Epithelial cell of esophagus (primary cell): Measurements from ENCODE around the gene C5orf47.

Experiments used
- DNase-seq: peaks from one replicate; pipeline ENCODE4 v3.0.0; 2010; ENCODE audit warnings: low read depth
- H3K4me3 ChIP-seq: 2 replicates; pipeline ENCODE4 v1.5.1; 2011; ENCODE audit warnings: mild to moderate bottlenecking, low read length, control low read depth
- CTCF ChIP-seq: IDR thresholded peaks from 2 replicates; pipeline ENCODE4 v1.5.1; 2011; ENCODE audit warnings: low read depth, mild to moderate bottlenecking, low read length, control low read depth, inconsistent platforms; ENCODE audit not compliant: insufficient read depth; ENCODE audit errors: missing control alignments

C5orf47 gene

GRCh38 chr5:174052636-174053035 lies 63.7 kb downstream of the C5orf47 start:
- DNase-seq, result no peak
- H3K4me3 ChIP-seq, result no peak overlapping the region
- TF ChIP-seq CTCF, result no peak

GRCh38 chr5:174053905-174054304 lies 64.9 kb downstream of the C5orf47 start:
- DNase-seq, result no peak
- no peak for TF ChIP-seq CTCF
- H3K4me3 ChIP-seq, result no peak overlapping the region
